T follicular helper cell (primary cell): Measurements from ENCODE around the gene NOP58.
"Not testable (repeated sequence)": the region's sequence is repeated elsewhere in the genome, so short reads cannot be mapped to it uniquely, and the experiment has no call there.

Experiments
- DNase-seq: peaks from one replicate; pipeline ENCODE4 v3.0.0-alpha.2; 2020; ENCODE audit warnings: low read depth

NOP58 gene

GRCh38 chr2:202306034-202306433 is 40.5 kb downstream of the NOP58 start:
- no peak for DNase-seq

GRCh38 chr2:202307690-202308089 is 42.1 kb downstream of the NOP58 start:
- DNase-seq = no peak

- no peak for DNase-seq
Measured at GRCh38 chr2:202311823-202312388, 46.3 kb downstream of the NOP58 start.

- no peak for DNase-seq
Measured at GRCh38 chr2:202314116-202314515, 48.6 kb downstream of the NOP58 start.

GRCh38 chr2:202317080-202317857 is 51.7 kb downstream of the NOP58 start:
- DNase-seq = no peak

- DNase-seq = not testable (repeated sequence)
Measured at GRCh38 chr2:202320362-202320761, 54.8 kb downstream of the NOP58 start.

- DNase-seq = no peak
Measured at GRCh38 chr2:202322435-202322834, 56.9 kb downstream of the NOP58 start.

- no peak for DNase-seq
Measured at GRCh38 chr2:202327858-202328257, 62.3 kb downstream of the NOP58 start.

- DNase-seq = no peak
Measured at GRCh38 chr2:202335791-202336467, 70.4 kb downstream of the NOP58 start.

GRCh38 chr2:202337151-202337550 is 71.6 kb downstream of the NOP58 start:
- no peak for DNase-seq

- no peak for DNase-seq
Measured at GRCh38 chr2:202337706-202338346, 72.3 kb downstream of the NOP58 start.

- DNase-seq = no peak
Measured at GRCh38 chr2:202339071-202339870, 73.7 kb downstream of the NOP58 start.

GRCh38 chr2:202344178-202344577 is 78.6 kb downstream of the NOP58 start:
- no peak for DNase-seq

- DNase-seq = no peak
Measured at GRCh38 chr2:202346180-202346579, 80.6 kb downstream of the NOP58 start.
